NT2/D1 (cell line): ENCODE data around the gene ZFX.

Source experiments
- SUZ12 ChIP-seq: IDR thresholded peaks from 2 replicates; pipeline ENCODE4 v1.6.1; 2011; ENCODE audit not compliant: insufficient read length, insufficient read depth; ENCODE audit errors: extremely low read depth
- YY1 ChIP-seq: IDR thresholded peaks from 2 replicates; pipeline ENCODE4 v1.6.1; 2011; ENCODE audit not compliant: insufficient read length, insufficient read depth
- ZNF274 ChIP-seq: IDR thresholded peaks from 2 replicates; pipeline ENCODE4 v1.6.1; 2011; ENCODE audit warnings: mild to moderate bottlenecking, low read depth, low read length

DNA sequence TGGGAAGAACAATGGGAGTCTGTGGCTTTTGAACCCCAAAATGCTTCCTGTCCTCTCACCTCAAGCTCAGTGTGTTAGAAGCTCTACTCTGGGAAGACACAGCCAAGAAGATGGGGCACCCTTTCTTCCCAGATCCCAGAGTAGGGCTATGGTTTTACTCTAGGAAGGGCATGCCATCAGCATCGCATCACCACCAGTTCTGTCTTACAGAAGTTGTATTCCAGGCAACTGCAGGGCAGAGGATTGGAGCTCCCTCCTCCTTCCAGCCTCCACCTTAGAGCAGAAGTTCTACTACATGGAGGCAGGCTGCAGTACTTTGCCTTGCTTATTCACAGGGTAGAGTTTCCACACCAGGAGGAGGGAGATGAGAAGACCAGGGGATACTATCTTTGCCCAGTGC is 18.1 kb upstream of the ZFX start:
- TF ChIP-seq YY1 (no peak), SUZ12 (no peak), ZNF274 (no peak)
